Astrocyte (in vitro differentiated cells and primary cell): ENCODE data around the gene MORN4. TPM values are rescaled to one million over a fixed set of nuclear protein-coding genes. Genes with fewer than 3 reads are reported as not detected.

Experiments used
- DNase-seq: peaks from one replicate; pipeline ENCODE4 v3.0.0-alpha.2; 2010; ENCODE audit warnings: low read depth
- FAIRE-seq: peaks from 2 replicates; lab custom pipeline; 2011; peaks lifted over from hg19 to GRCh38; lab: Jason Lieb, UNC
- H2AFZ ChIP-seq: 2 replicates; pipeline ENCODE4 v1.6.0; 2012; ENCODE audit warnings: low read depth, low read length, inconsistent platforms
- H3K27ac ChIP-seq: 2 replicates; pipeline ENCODE4 v1.5.1; 2011; ENCODE audit warnings: low read depth, low read length, inconsistent platforms
- H3K27me3 ChIP-seq: 2 replicates; pipeline ENCODE4 v1.6.0; 2011; ENCODE audit warnings: low read length, inconsistent platforms; ENCODE audit not compliant: insufficient read depth
- H3K36me3 ChIP-seq: 2 replicates; pipeline ENCODE4 v1.5.1; 2011; ENCODE audit warnings: low read length, inconsistent platforms; ENCODE audit not compliant: insufficient read depth
- H3K4me1 ChIP-seq: 2 replicates; pipeline ENCODE4 v1.5.1; 2011; ENCODE audit warnings: low read length, inconsistent platforms; ENCODE audit not compliant: insufficient read depth
- H3K4me2 ChIP-seq: 2 replicates; pipeline ENCODE4 v1.6.0; 2012; ENCODE audit warnings: low read length, inconsistent platforms
- H3K4me3 ChIP-seq: 2 replicates; pipeline ENCODE4 v1.5.1; 2011; ENCODE audit warnings: low read depth, mild to moderate bottlenecking, low read length, inconsistent platforms; ENCODE audit not compliant: insufficient read depth
- H3K79me2 ChIP-seq: 2 replicates; pipeline ENCODE4 v1.6.0; 2012; ENCODE audit warnings: mild to moderate bottlenecking, low read length, inconsistent platforms; ENCODE audit not compliant: insufficient read depth
- H3K9ac ChIP-seq: 2 replicates; pipeline ENCODE4 v1.6.0; 2012; ENCODE audit warnings: mild to moderate bottlenecking, low read length, inconsistent platforms
- H3K9me3 ChIP-seq: 2 replicates; pipeline ENCODE4 v1.5.1; 2012; ENCODE audit warnings: low read depth, mild to moderate bottlenecking, low read length, inconsistent platforms; ENCODE audit not compliant: insufficient read depth
- H4K20me1 ChIP-seq: 2 replicates; pipeline ENCODE4 v1.6.0; 2012; ENCODE audit warnings: low read length, inconsistent platforms; ENCODE audit not compliant: insufficient read depth
- H3K27ac Mint-ChIP-seq: one replicate; pipeline ENCODE4 v1.8.0; 2021; ENCODE audit warnings: mild to moderate bottlenecking, mixed read lengths; ENCODE audit not compliant: unreplicated experiment
- H3K27me3 Mint-ChIP-seq: one replicate; pipeline ENCODE4 v1.8.0; 2021; ENCODE audit warnings: low read depth, mixed read lengths; ENCODE audit not compliant: unreplicated experiment
- H3K36me3 Mint-ChIP-seq: one replicate; pipeline ENCODE4 v1.8.0; 2021; ENCODE audit warnings: low read depth, mixed read lengths; ENCODE audit not compliant: unreplicated experiment
- H3K4me1 Mint-ChIP-seq: one replicate; pipeline ENCODE4 v1.8.0; 2021; ENCODE audit warnings: low read depth, mixed read lengths; ENCODE audit not compliant: unreplicated experiment
- H3K4me3 Mint-ChIP-seq: one replicate; pipeline ENCODE4 v1.8.0; 2021; ENCODE audit warnings: mild to moderate bottlenecking, moderate library complexity, mixed read lengths; ENCODE audit not compliant: unreplicated experiment
- H3K9me3 Mint-ChIP-seq: one replicate; pipeline ENCODE4 v1.8.0; 2021; ENCODE audit warnings: mild to moderate bottlenecking, mixed read lengths; ENCODE audit not compliant: unreplicated experiment
- EZH2 ChIP-seq: IDR thresholded peaks from 2 replicates; pipeline ENCODE4 v1.6.1; 2012; ENCODE audit warnings: mild to moderate bottlenecking, low read length, inconsistent platforms; ENCODE audit not compliant: insufficient read depth
- total RNA-seq: library from RNA; stranded (reverse); gene quantifications from 2 replicates; pipeline ENCODE4 v1.2.1, GENCODE V29; 2021
- TF ChIP-seq, protein P1 (sequence below): IDR thresholded peaks from 2 replicates; pipeline ENCODE4 v1.5.1; 2011; ENCODE audit warnings: low read depth, mild to moderate bottlenecking, inconsistent platforms, low read length, moderate library complexity; ENCODE audit not compliant: insufficient read depth

The MORN4 gene
- total RNA-seq, 1 donor from 2014 or later, result 16.2 TPM

DNA sequence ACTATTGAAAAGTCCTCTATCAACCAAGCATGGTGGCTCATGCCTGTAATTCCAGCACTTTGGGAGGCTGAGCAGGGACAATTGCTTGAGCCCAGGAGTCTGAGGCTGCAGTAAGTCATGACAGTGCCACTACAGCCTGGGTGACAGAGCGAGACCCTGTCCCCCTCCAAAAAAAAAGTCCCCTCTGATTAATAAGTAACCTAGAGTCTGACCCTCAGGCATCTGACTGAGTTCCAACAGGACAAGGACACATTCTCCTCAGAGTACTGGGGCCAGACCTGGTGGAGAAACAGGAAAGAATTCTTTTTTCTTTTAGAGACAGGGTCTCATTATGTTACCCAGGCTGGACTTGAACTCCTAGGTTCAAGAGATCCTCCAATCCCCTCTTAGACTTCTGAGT, 10.0 kb downstream of the MORN4 start:
- H3K4me3 Mint-ChIP-seq, result no peak overlapping the region
- H3K4me1 Mint-ChIP-seq, result no peaks in the 10 kb centered on the region
- no peak overlapping the region for H3K4me3 ChIP-seq
- H3K4me1 ChIP-seq, result no peaks in the 10 kb centered on the region
- H3K79me2 ChIP-seq, result no peaks in the 10 kb centered on the region
- DNase-seq, result no peak
- H3K36me3 ChIP-seq, result no peaks in the 10 kb centered on the region
- peaks cover 3% of the 10 kb centered on the region for H3K36me3 Mint-ChIP-seq
- no peaks in the 10 kb centered on the region for H3K27me3 ChIP-seq
- no peak for TF ChIP-seq EZH2
- TF ChIP-seq, protein P1, sequence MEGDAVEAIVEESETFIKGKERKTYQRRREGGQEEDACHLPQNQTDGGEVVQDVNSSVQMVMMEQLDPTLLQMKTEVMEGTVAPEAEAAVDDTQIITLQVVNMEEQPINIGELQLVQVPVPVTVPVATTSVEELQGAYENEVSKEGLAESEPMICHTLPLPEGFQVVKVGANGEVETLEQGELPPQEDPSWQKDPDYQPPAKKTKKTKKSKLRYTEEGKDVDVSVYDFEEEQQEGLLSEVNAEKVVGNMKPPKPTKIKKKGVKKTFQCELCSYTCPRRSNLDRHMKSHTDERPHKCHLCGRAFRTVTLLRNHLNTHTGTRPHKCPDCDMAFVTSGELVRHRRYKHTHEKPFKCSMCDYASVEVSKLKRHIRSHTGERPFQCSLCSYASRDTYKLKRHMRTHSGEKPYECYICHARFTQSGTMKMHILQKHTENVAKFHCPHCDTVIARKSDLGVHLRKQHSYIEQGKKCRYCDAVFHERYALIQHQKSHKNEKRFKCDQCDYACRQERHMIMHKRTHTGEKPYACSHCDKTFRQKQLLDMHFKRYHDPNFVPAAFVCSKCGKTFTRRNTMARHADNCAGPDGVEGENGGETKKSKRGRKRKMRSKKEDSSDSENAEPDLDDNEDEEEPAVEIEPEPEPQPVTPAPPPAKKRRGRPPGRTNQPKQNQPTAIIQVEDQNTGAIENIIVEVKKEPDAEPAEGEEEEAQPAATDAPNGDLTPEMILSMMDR, result no peak
- no peaks in the 10 kb centered on the region for H4K20me1 ChIP-seq
- no peak overlapping the region for H3K27ac Mint-ChIP-seq
- H3K9ac ChIP-seq, result no peak overlapping the region
- H3K9me3 ChIP-seq, result no peaks in the 10 kb centered on the region
- no peak overlapping the region for H3K27ac ChIP-seq
- H2AFZ ChIP-seq, result no peak overlapping the region
- no peak overlapping the region for H3K4me2 ChIP-seq
- FAIRE-seq, result no peak
- H3K27me3 Mint-ChIP-seq, result no peaks in the 10 kb centered on the region
- no peaks in the 10 kb centered on the region for H3K9me3 Mint-ChIP-seq

DNA sequence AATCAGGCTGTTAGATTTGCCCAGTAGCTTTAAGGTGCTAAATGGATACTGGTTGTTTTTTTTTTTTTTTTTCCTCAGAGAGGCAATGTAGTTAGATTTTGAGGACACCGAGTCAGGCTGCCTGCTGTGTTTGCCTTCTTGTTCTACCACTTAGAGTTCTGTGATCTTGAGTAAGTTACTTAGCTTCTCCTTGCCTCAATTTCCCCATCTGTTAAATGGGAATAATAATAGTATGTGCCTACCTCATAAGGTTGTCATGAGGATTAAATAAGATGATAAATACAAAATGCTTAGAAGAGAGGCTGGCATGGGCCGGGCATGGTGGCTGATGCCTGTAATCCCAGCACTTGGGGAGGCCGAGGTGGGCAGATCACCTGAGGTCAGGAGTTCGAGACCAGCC, 14.6 kb downstream of the MORN4 start:
- TF ChIP-seq EZH2, result no peak
- TF ChIP-seq, protein P1, result no peak
- Histone ChIP-seq H3K79me2 (no peaks in the 10 kb centered on the region), H3K27me3 (no peaks in the 10 kb centered on the region), H3K4me2 (no peak overlapping the region), H3K27ac (no peak overlapping the region), H4K20me1 (no peaks in the 10 kb centered on the region), H3K9ac (no peak overlapping the region), H2AFZ (no peak overlapping the region), H3K36me3 (no peaks in the 10 kb centered on the region), H3K9me3 (no peaks in the 10 kb centered on the region), H3K4me1 (no peaks in the 10 kb centered on the region), H3K4me3 (no peak overlapping the region)
- no peak overlapping the region for H3K27ac Mint-ChIP-seq
- H3K4me3 Mint-ChIP-seq, result no peak overlapping the region
- H3K36me3 Mint-ChIP-seq, result peaks cover 7% of the 10 kb centered on the region
- DNase-seq (no peak), FAIRE-seq (no peak)
- no peaks in the 10 kb centered on the region for H3K9me3 Mint-ChIP-seq
- H3K27me3 Mint-ChIP-seq, result no peaks in the 10 kb centered on the region
- no peaks in the 10 kb centered on the region for H3K4me1 Mint-ChIP-seq

DNA sequence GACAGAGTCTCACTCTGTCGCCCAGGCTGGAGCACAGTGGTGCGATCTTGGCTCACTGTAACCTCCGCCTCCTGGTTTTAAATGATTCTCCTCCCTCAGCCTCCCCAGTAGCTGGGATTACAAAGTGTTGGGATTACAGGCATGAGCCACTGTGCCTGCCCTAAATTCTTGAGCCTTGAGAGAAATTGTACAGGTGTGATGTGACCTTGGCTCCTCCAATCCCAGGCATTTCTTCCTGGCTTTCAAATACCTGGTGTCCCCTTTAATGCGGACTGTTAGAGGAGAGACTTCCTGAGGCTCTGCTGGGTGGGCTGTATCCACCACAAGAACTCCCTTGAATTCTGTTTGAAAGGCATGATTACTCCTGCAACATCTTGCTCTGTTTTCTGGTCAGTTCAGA, 15.0 kb downstream of the MORN4 start:
- Histone ChIP-seq H4K20me1 (no peaks in the 10 kb centered on the region), H3K36me3 (no peaks in the 10 kb centered on the region), H3K4me2 (no peak overlapping the region), H3K9ac (no peak overlapping the region), H3K4me1 (no peaks in the 10 kb centered on the region), H3K27ac (no peak overlapping the region), H3K4me3 (no peak overlapping the region), H2AFZ (no peak overlapping the region), H3K9me3 (no peaks in the 10 kb centered on the region), H3K79me2 (no peaks in the 10 kb centered on the region), H3K27me3 (no peaks in the 10 kb centered on the region)
- DNase-seq (no peak), FAIRE-seq (no peak)
- no peak for TF ChIP-seq EZH2
- TF ChIP-seq, protein P1, result no peak
- no peak overlapping the region for H3K27ac Mint-ChIP-seq
- H3K27me3 Mint-ChIP-seq, result no peaks in the 10 kb centered on the region
- no peaks in the 10 kb centered on the region for H3K9me3 Mint-ChIP-seq
- H3K4me1 Mint-ChIP-seq, result no peaks in the 10 kb centered on the region
- H3K36me3 Mint-ChIP-seq, result peaks cover 7% of the 10 kb centered on the region
- no peak overlapping the region for H3K4me3 Mint-ChIP-seq
